HCT116 (cell line): ENCODE results near the gene MYO1E. TPM values are rescaled to one million over a fixed set of nuclear protein-coding genes. Genes with fewer than 3 reads are reported as not detected.

Experiments used
- ATAC-seq: fragments of 200-7000 bp; cut with Tn5 transposase; 2 replicates; pipeline ENCODE4 v1.9.1; 2020; ENCODE audit warnings: mild to moderate bottlenecking, moderate library complexity
- BruUV-seq: library from RNA; stranded (reverse); fragments of 400-500 nt; replicated peaks from 2 replicates; lab custom pipeline; 2021; lab: Mats Ljungman, UMichigan
- CTCF ChIA-PET: fragments of 300-600 bp; sonication (Branson Sonifier 250); formaldehyde crosslinking; loops from one replicate; lab custom pipeline; 2021; ENCODE audit warnings: antibody characterized with exemption; lab: Charles Lee
- POLR2A ChIA-PET: fragments of 300-600, 350-600 bp; sonication (Branson Sonifier 250); formaldehyde crosslinking; loops from one replicate; lab custom pipeline; 2021; ENCODE audit warnings: antibody characterized with exemption; lab: Charles Lee
- RAD21 ChIA-PET, 2 experiments: fragments of 300-600 bp; sonication (Branson Sonifier 250); formaldehyde crosslinking; loops; one replicate each; lab custom pipeline; 2023; ENCODE audit warnings: low total read pairs in 2 of 2; ENCODE audit not compliant: uncharacterized antibody in 2 of 2, unreplicated experiment in 2 of 2, low non-redundant PET in 1 of 2; lab: Charles Lee
- DNase-seq: peaks from one replicate; pipeline ENCODE4 v3.0.0-alpha.2; 2010; ENCODE audit warnings: low read depth, low spot score
- H2AFZ ChIP-seq: fragments of 200-600 bp; shearing (Covaris generic), sonication (generic); 2 replicates; pipeline ENCODE4 v1.6.1; 2017; ENCODE audit warnings: low read depth, mixed run types, mixed read lengths, antibody characterized with exemption, low read length; ENCODE audit not compliant: poor library complexity, severe bottlenecking
- H3K27ac ChIP-seq: 2 replicates; pipeline ENCODE4 v1.5.1; 2012; ENCODE audit warnings: low read depth, low read length
- H3K27me3 ChIP-seq: fragments of 200-600 bp; sonication (generic); 2 replicates; pipeline ENCODE4 v1.6.1; 2016; ENCODE audit warnings: mixed run types, low read length, mixed read lengths; ENCODE audit not compliant: insufficient read depth
- H3K36me3 ChIP-seq, 2 experiments: fragments of 200-500 bp in 1 of 2; fragments of 200-600 bp in 1 of 2; sonication (Bioruptor generic) in 1 of 2; sonication (generic) in 1 of 2; 2 replicates each; pipeline versions ENCODE4 v1.5.1 to v1.6.1; 2014 to 2016; ENCODE audit warnings: low read length in 2 of 2, inconsistent platforms in 1 of 2, mixed read lengths in 1 of 2, mixed run types in 1 of 2; ENCODE audit not compliant: insufficient read depth in 2 of 2, control insufficient read depth in 1 of 2
- H3K4me1 ChIP-seq, 2 experiments: fragments of 200-600 bp in 1 of 2; sonication (generic) in 1 of 2; 2 replicates each; pipeline versions ENCODE4 v1.5.1 to v1.6.1; 2012 to 2017; ENCODE audit warnings: low read length in 2 of 2, inconsistent platforms in 1 of 2, mild to moderate bottlenecking in 1 of 2, mixed read lengths in 1 of 2, mixed run types in 1 of 2, moderate library complexity in 1 of 2; ENCODE audit not compliant: insufficient read depth in 2 of 2, control insufficient read depth in 1 of 2
- H3K4me2 ChIP-seq: fragments of 200-600 bp; sonication (generic); 2 replicates; pipeline ENCODE4 v1.6.1; 2017; ENCODE audit warnings: mixed run types, low read length, mixed read lengths
- H3K4me3 ChIP-seq, 2 experiments: fragments of 200-600 bp in 1 of 2; sonication (generic) in 1 of 2; replicated peaks in 1 of 2; 2 replicates each; pipeline ENCODE4 v1.5.1; 2011 to 2016; ENCODE audit warnings: low read length in 2 of 2, control low read depth in 1 of 2, low read depth in 1 of 2, mild to moderate bottlenecking in 1 of 2, mixed read lengths in 1 of 2, mixed run types in 1 of 2
- H3K79me2 ChIP-seq: fragments of 200-600 bp; sonication (generic); 2 replicates; pipeline ENCODE4 v1.6.1; 2017; ENCODE audit warnings: mild to moderate bottlenecking, mixed run types, low read length, moderate library complexity, mixed read lengths; ENCODE audit not compliant: insufficient read depth
- H3K9ac ChIP-seq: fragments of 200-600 bp; sonication (generic); 2 replicates; pipeline ENCODE4 v1.6.1; 2016; ENCODE audit warnings: low read length, mixed read lengths
- H3K9me2 ChIP-seq: fragments of 200-600 bp; sonication (generic), shearing (Covaris generic); 2 replicates; pipeline ENCODE4 v1.6.1; 2017; ENCODE audit warnings: mixed run types, mild to moderate bottlenecking, moderate library complexity; ENCODE audit not compliant: insufficient read depth
- H3K9me3 ChIP-seq, 2 experiments: fragments of 200-500 bp in 1 of 2; fragments of 200-600 bp in 1 of 2; sonication (Bioruptor generic) in 1 of 2; sonication (generic) in 1 of 2; 2 replicates each; pipeline ENCODE4 v1.6.1; 2014 to 2017; ENCODE audit warnings: low read length in 2 of 2, mixed read lengths in 2 of 2, inconsistent platforms in 1 of 2, low read depth in 1 of 2, mild to moderate bottlenecking in 1 of 2, mixed run types in 1 of 2, moderate library complexity in 1 of 2; ENCODE audit not compliant: control insufficient read depth in 1 of 2, insufficient read depth in 1 of 2
- H4K20me1 ChIP-seq: fragments of 200-600 bp; sonication (generic), shearing (Covaris generic); 2 replicates; pipeline ENCODE4 v1.6.1; 2017; ENCODE audit warnings: mixed run types, mild to moderate bottlenecking, moderate library complexity; ENCODE audit not compliant: insufficient read depth
- CEBPB ChIP-seq: IDR thresholded peaks from 2 replicates; pipeline ENCODE4 v1.6.1; 2012; ENCODE audit warnings: low read depth
- ELF1 ChIP-seq: IDR thresholded peaks from 2 replicates; pipeline ENCODE4 v1.6.1; 2012; ENCODE audit warnings: low read depth, borderline replicate concordance
- POLR2A ChIP-seq: IDR thresholded peaks from 2 replicates; pipeline ENCODE4 v1.7.0; 2011; ENCODE audit warnings: borderline replicate concordance; ENCODE audit not compliant: insufficient read depth, insufficient read length; ENCODE audit errors: extremely low read depth
- SIN3A ChIP-seq: IDR thresholded peaks from 2 replicates; pipeline ENCODE4 v1.6.1; 2012; ENCODE audit warnings: low read depth
- SP1 ChIP-seq: IDR thresholded peaks from 2 replicates; pipeline ENCODE4 v1.6.1; 2012; ENCODE audit warnings: low read depth
- intact Hi-C: fragments of 100-400 bp; cut with micrococcal nuclease; formaldehyde crosslinking; loops from 2 replicates; pipeline ENCODE4 v1.10.0; 2022
- total RNA-seq: library from RNA; stranded (reverse); gene quantifications from one replicate; pipeline ENCODE4 v1.2.1, GENCODE V29; 2021; ENCODE audit not compliant: unreplicated experiment
- TF ChIP-seq, protein P1 (sequence below): IDR thresholded peaks from 2 replicates; pipeline ENCODE4 v1.6.1; 2012
- TF ChIP-seq, protein P2 (sequence below): IDR thresholded peaks from 2 replicates; pipeline ENCODE4 v1.6.1; 2012; ENCODE audit warnings: low read depth
- TF ChIP-seq, protein P3 (sequence below): IDR thresholded peaks from 2 replicates; pipeline ENCODE4 v1.6.1; 2012

The MYO1E gene
- total RNA-seq, 1 experiment from 2014 or later = 182 TPM

DNA sequence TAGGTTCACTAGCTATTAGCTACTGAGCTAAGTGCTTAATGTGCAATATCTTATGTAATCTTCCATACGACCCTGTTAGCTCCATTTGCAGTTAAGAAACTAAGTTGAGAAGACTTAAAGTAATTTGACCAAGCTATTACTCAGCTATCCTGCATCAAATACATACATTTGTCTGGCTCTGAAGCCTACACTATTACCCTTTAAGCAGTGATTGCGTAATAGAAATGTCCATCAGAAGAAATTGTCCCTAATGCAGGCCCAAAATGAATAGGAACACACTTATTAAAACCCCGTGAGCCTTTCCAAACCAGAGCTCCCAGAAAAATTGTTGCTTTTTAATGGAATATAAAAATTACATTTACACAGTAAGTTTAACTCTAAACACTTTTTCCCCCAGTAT, 5.3 kb upstream of the MYO1E start:
- no peak overlapping the region for H3K4me3 ChIP-seq
- H3K27ac ChIP-seq = no peak overlapping the region
- DNase-seq = no peak
- TF ChIP-seq, protein P1, sequence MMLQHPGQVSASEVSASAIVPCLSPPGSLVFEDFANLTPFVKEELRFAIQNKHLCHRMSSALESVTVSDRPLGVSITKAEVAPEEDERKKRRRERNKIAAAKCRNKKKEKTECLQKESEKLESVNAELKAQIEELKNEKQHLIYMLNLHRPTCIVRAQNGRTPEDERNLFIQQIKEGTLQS = no peak
- TF ChIP-seq ELF1 (no peak), SIN3A (no peak), POLR2A (no peak), CEBPB (peak; percentile 54; the same call in 1 of the 2 replicates), SP1 (no peak)
- TF ChIP-seq, protein P2, sequence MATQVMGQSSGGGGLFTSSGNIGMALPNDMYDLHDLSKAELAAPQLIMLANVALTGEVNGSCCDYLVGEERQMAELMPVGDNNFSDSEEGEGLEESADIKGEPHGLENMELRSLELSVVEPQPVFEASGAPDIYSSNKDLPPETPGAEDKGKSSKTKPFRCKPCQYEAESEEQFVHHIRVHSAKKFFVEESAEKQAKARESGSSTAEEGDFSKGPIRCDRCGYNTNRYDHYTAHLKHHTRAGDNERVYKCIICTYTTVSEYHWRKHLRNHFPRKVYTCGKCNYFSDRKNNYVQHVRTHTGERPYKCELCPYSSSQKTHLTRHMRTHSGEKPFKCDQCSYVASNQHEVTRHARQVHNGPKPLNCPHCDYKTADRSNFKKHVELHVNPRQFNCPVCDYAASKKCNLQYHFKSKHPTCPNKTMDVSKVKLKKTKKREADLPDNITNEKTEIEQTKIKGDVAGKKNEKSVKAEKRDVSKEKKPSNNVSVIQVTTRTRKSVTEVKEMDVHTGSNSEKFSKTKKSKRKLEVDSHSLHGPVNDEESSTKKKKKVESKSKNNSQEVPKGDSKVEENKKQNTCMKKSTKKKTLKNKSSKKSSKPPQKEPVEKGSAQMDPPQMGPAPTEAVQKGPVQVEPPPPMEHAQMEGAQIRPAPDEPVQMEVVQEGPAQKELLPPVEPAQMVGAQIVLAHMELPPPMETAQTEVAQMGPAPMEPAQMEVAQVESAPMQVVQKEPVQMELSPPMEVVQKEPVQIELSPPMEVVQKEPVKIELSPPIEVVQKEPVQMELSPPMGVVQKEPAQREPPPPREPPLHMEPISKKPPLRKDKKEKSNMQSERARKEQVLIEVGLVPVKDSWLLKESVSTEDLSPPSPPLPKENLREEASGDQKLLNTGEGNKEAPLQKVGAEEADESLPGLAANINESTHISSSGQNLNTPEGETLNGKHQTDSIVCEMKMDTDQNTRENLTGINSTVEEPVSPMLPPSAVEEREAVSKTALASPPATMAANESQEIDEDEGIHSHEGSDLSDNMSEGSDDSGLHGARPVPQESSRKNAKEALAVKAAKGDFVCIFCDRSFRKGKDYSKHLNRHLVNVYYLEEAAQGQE = no peak
- TF ChIP-seq, protein P3, sequence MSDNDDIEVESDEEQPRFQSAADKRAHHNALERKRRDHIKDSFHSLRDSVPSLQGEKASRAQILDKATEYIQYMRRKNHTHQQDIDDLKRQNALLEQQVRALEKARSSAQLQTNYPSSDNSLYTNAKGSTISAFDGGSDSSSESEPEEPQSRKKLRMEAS = no peak
- no peak overlapping the region for H2AFZ ChIP-seq
- RAD21 ChIA-PET = no interaction called here
- H4K20me1 ChIP-seq = no peaks in the 10 kb centered on the region
- H3K4me1 ChIP-seq = peaks cover 11 to 22% of the 10 kb centered on the region in 2 experiments
- POLR2A ChIA-PET = no interaction called here
- H3K9me2 ChIP-seq = no peaks in the 10 kb centered on the region
- intact Hi-C loops = loop anchor here (2.0 to 10.0 kb wide), 2 partner anchors 115 to 203 kb away; no protein-coding TSS in a partner anchor
- ATAC-seq = no peak
- BruUV-seq = no TSS peak
- H3K4me2 ChIP-seq = no peak overlapping the region
- no peak overlapping the region for H3K9ac ChIP-seq
- no peaks in the 10 kb centered on the region for H3K79me2 ChIP-seq
- H3K27me3 ChIP-seq = no peaks in the 10 kb centered on the region
- CTCF ChIA-PET = no interaction called here
- H3K36me3 ChIP-seq = no peaks in the 10 kb centered on the region
- no peaks in the 10 kb centered on the region for H3K9me3 ChIP-seq
